Ovary (tissue), 3 donors: ENCODE data around the gene AOAH.

Source experiments
- CTCF ChIP-seq, 3 donors: fragments of 450-650 bp in 2 of 3; fragments of 200-600 bp in 1 of 3; IDR thresholded peaks; one replicate each; pipeline versions ENCODE4 v1.5.1 to v1.8.0; 2016 to 2022; ENCODE audit warnings: antibody characterized with exemption in 3 of 3, mild to moderate bottlenecking in 1 of 3
- POLR2A ChIP-seq: fragments of 450-650 bp; IDR thresholded peaks from one replicate; pipeline ENCODE4 v1.6.1; 2017; ENCODE audit warnings: antibody characterized with exemption, mild to moderate bottlenecking, moderate library complexity
- donor health status: DM: no; HTN: no; CAD: no.

- TF ChIP-seq CTCF (IDR thresholded peaks at IDR 0.05) (no peak), POLR2A (no peak)
These were observed 40.6 kb upstream of the AOAH start for GRCh38 chr7:36764929-36765328.
